IPS DF 19.7 (cell line): ENCODE results near the gene TMEM238.

Experiments used
- DNase-seq: peaks from one replicate; pipeline ENCODE4 v3.0.0-alpha.2; 2013; ENCODE audit warnings: low read depth, low spot score

TMEM238 gene

GRCh38 chr19:55358493-55358892, 25.6 kb downstream of the TMEM238 start:
- DNase-seq = no peak

- no peak for DNase-seq
Measured at GRCh38 chr19:55355213-55355821, 28.8 kb downstream of the TMEM238 start.

- DNase-seq = no peak
Measured at GRCh38 chr19:55354698-55355212, 29.3 kb downstream of the TMEM238 start, which contains the start of gene COX6B2. Gene COX6B2 (minus strand): TSS chr19:55354719. CDS start chr19:55354521, 198 bp downstream.

GRCh38 chr19:55353803-55354697, 30.0 kb downstream of the TMEM238 start:
- no peak for DNase-seq

- no peak for DNase-seq
Measured at GRCh38 chr19:55353356-55353802, 30.7 kb downstream of the TMEM238 start.

- DNase-seq = no peak
Measured at GRCh38 chr19:55352549-55353145, 31.4 kb downstream of the TMEM238 start.

- no peak for DNase-seq
Measured at GRCh38 chr19:55352040-55352439, 32.1 kb downstream of the TMEM238 start.

- no peak for DNase-seq
Measured at GRCh38 chr19:55350620-55351315, 33.3 kb downstream of the TMEM238 start.

GRCh38 chr19:55348317-55349034, 35.6 kb downstream of the TMEM238 start:
- DNase-seq = no peak

GRCh38 chr19:55347442-55348009, 36.6 kb downstream of the TMEM238 start:
- DNase-seq = no peak

GRCh38 chr19:55346725-55347441, 37.2 kb downstream of the TMEM238 start:
- DNase-seq = no peak

- no peak for DNase-seq
Measured at GRCh38 chr19:55345818-55346724, 38.0 kb downstream of the TMEM238 start.

GRCh38 chr19:55345101-55345817, 38.8 kb downstream of the TMEM238 start:
- no peak for DNase-seq

- DNase-seq = no peak
Measured at GRCh38 chr19:55344444-55344843, 39.6 kb downstream of the TMEM238 start.

- no peak for DNase-seq
Measured at GRCh38 chr19:55341595-55342531, 42.2 kb downstream of the TMEM238 start.

GRCh38 chr19:55341171-55341588, 42.9 kb downstream of the TMEM238 start:
- no peak for DNase-seq

- DNase-seq = no peak
Measured at GRCh38 chr19:55340784-55341147, 43.3 kb downstream of the TMEM238 start.
